GM19324 (cell line): ENCODE measurements around the gene SLC6A12.

Experiments
- ATAC-seq: cut with Tn5 transposase; IDR thresholded peaks from one replicate; pipeline ENCODE4 v1.9.1; 2021; ENCODE audit warnings: mild to moderate bottlenecking, moderate library complexity; ENCODE audit not compliant: unreplicated experiment, low FRiP score

Gene SLC6A12

DNA sequence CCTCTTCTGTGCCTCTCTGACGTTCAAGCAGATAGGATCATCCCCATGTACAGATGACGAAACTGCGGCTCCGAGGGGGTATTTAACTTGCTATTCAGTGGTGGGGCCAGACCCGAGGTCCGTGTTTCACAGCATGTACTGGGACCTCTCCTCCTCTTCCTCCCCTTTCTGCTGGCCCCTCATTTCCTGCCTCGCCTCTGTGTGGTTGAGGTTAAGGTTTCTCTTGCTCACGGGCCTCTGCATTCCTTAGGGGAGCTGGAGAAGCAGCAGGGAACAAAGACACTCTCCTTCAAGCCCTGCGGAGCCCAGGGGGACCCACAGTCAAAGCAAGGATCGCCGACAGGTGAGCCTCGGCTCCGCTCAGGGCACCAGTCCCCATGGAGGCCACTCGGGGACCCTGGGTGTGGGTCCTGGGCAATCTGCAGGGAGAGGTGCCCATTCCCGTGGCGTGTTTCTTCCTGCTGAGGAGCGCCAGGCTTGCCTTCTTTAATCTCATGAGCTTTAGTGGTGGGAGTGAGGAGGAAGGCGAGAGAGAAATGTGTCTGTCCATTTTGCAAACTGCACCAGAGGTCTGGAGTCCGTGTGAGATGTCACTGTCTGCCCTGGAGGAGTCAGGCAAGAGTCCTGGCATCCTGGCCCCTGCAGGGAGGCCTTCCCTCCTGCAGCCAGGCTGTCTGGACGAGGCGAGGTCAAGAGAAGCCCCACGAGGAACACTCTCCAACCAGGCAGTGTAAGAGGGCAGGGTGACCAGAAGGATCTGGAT lies 45.0 kb downstream of the SLC6A12 start:
- ATAC-seq, result no peak

DNA sequence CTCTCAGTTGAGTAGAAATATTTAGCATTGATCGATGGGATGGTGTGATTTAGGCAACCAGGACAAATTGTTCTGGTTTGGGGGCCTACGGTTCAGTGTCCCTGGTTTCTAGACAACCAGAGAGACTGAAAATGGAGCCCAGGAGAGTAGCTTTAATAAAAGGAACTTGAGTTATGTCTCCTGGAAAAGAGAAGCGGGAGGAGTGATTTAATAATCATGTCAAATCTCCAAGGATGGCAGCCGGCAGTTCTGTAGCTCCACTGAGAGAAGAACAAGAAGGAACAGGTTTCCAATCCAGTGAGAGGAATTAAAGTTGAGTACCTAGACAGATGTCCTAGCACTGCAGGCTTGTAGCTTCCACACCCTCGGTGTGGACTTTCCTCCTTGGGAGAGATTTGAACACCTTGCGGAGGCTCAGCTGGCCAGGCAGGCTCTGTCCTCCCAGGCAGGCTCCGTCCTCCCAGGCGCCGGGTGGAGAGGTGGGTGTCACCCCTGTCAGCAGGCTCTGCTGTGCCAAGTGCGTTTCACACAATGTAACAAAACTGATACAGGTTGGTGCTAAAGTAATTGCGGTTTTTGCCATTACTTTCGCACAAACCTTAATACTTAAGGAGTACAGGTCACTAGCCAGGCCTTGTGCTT lies 45.9 kb downstream of the SLC6A12 start:
- ATAC-seq, result no peak

DNA sequence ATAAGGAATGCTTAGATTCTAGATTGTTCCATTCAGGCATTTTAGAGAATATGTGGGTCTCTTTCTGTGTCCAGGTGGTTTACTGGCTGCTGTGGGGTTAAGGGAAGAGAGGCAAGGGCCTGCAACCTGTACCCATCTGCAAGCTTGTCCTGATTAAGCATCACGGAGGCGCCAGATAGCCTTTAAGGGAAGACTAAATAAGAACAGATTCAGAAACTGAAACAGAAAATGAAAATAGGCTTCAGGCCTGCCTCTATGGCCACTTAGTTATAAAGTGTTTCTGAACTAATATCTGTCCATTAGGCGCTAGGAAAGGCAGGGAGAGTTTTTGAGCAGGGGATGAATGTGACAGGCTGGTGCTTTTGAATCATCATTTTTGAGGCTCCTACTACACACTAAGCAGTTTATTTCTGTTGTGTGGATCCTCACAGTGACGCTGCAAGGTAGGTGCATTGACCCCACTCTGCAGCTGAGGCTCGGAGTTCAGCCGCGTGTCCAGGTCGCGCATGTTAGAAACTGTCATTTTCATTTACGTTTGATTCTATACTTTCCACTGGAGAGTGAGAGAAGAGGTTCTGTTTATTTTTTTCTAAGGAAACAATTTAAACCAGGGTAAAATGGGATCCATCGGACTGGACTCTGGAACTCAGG lies 47.4 kb downstream of the SLC6A12 start:
- ATAC-seq, result no peak

DNA sequence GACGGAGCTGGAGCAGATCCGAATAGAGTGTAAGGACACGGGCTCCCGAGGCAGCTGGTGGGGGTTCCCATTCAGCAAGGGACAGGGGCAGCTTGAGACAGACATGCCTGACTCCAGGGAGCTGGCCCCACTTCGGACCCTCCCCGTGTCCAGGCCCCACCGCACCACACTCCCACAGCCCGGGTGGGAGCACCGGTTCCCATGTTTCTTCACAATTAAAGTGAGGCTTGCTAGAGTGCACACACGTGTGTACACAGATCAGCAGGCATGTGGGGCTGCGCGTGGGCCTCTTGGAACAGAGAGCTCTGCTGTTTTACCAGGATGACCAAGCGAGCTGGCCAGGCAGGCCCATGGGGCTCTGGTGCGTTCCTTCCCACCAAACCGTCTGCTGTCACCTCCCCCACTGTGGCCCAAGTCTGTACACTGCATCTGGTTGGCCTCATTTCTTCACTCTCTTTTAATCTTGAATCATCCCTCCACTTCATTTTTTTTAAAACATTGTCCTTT lies 48.0 kb downstream of the SLC6A12 start:
- no peak for ATAC-seq

DNA sequence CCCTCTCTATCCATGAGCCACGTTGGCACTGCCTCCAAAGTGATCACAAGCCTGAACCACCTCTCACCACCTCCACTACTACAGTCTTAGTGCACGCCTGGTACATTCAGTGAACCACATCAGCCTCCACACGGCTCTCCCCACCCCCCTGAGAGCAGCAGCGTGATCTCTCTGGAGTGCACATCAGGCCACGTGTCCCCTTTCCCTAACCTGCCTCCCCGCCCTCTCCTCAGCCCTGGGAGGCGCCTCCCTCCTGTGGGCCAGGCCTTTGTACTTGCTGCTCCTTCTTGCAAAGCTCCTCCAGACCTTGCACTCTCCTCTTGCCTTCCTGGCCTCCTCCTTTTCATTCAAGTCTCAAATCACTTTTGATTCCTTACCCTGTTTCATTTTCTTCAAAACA lies 49.8 kb downstream of the SLC6A12 start:
- no peak for ATAC-seq

DNA sequence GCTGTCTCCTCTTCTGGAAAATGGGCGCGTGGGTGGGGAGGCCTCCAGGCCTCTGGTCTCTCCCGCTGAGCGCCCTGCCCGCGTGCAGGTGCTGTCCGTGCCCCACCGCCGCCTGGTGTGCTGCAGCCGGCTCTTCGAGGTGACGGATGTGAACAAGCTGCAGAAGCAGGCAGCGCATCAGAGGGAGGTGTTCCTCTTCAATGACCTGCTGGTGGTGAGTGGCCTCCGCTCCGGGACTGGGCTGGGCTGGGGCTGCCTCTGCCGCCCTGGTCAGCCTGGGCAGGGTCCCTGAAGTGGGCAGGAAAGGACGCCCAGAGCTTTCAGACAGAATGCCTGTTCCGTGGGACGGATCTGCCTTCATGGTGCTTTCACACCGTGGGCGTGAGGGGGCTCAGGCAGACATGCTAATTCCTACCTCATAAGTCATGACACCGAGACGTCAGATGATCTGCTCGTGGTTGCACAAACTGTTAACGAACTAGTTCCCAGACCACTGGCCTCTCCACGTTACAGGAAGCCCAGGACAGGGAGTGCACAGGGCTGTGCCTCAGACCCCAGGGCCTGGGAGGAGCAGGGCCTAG lies 50.5 kb downstream of the SLC6A12 start:
- no peak for ATAC-seq

DNA sequence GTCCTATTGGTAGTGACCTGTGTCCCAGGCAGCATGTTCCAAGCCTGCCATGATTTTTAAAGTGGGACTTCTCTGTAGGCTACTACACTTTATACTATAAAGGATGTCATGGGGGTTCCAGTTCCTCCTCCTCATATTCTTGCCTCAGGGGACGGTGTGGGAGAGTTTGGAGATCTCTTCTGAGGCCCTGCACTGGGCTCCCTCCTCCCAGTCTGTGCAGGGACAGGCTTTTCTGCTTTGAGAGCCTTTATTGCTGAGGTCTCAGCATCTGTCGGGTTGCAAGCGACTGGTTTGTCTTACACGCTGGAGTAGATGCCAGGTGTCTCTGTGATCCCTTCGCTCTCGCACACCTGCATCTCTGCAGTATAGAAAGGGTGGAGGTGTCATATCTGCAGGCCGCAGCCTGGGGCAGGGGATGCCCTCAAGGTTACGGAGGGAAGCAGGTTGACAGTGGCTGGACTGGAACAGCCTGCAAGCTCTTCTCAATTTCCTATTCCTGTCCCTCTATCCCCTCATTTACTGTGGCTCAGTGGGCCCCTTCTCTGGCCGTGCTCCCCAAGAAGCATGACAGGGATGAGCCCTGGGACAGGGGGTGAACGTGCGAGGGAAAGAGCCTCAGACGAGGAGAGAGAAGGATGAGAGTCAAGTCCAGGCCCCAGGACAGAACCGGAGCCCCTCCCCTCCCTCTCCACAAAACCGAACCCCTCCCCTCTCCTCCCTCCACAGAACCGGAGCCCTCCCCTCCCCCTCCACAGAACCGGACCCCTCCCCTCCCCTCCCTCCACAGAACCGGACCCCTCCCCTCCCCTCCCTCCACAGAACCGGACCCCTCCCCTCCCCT lies 51.3 kb downstream of the SLC6A12 start:
- ATAC-seq, result no peak

DNA sequence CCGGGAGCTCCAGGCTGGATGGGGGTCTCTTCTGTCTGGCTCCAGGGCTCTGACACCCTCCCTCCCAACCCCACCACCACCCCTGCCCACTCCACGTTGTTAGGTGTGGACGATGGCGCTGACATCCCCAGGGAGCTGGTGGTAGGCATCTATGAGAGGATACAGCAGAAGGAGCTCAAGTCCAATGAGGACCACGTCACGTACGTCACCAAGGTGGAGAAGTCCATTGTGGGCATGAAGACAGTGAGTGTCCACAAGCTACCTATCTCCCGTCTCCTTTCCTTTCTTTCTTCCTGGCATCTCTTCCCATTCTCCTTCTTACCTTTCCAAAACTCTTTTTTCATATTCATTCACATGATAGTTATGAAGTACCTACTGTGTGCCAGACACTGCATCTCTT lies 52.1 kb downstream of the SLC6A12 start:
- ATAC-seq, result no peak

DNA sequence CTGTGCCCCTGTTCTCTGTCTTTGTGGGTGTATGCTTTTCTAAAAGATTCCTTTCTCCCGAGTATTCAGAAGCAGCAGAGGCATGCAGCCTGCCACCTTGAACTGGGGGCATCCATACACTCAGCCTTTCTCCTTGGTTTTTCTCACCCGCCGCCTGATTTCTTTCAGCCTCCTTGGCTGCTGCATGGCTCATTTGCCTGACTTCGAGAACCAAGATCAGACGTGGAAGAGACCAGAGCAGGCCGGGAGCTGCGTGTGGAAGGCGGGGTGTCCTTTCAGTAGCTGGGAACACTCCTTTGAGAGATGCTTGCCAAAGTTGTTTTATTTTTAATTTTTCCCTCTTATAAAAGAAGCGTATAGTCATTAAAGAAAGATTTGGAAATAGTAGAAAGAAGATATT lies 53.1 kb downstream of the SLC6A12 start:
- no peak for ATAC-seq

DNA sequence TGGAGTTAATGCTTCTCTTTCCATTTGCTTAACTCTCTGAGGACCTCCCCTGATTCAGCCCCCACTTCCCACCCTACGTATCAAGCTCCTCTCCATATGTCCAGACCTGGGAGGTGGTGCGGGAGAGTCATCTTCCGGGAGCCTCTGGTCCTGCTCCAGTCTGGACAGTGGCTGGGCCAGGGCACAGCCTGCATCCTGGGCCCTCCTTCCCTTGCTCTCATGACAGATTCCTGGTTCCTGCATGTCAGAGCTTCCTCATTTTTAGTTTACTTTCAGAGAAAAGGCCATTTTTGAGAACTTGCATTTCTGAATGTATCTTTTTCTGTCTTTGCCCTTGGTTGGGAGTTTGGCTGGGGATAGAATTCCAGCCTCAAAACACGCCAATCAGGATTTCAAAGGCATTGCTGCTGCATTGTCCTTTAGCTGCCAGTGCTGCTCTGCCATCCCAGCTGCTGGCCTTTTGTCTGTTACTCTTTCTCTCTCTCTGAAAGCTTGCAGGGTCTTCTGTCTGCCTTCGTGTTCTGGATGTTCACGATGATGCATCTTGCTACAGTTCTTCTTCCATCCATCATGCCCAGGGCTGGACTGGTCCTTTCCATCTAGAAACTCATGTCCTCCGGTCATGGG lies 54.7 kb downstream of the SLC6A12 start:
- ATAC-seq, result no peak

DNA sequence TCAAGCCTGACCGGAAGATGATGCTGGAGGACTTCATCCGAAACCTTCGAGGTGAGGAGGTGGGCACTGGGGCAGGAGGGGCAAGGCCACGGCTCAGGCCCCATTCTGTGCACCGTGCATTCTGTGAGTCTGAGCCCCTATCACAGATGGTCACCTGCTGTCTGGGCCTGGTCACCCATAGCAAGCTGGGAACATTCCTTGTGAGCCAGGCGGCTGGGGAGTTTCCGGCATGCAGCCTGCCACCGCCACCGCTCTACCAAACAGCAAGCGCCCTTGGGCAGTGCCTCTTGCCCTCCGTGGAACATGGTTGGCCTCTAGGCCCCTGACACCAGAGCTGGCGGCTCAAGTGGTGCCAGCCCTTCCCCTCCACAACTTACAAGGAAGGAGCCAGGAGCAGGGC lies 56.3 kb downstream of the SLC6A12 start:
- no peak for ATAC-seq

DNA sequence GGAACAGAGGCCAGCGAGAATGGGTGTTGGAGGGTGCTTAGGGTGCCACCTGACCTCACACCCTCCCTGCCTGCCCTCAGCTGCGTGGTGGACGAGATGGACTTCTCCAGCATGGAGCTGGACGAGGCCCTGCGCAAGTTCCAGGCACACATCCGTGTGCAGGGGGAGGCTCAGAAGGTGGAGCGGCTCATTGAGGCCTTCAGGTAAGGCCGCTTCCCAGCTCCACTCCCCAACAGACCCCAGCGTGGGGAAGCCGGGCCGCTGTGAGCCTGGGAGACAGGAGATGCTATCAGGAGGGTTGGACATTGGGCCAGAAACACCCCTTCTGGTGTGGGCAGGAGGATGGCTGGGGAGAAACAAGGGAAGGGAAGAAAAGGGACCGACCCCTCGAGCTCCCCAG lies 57.0 kb downstream of the SLC6A12 start:
- ATAC-seq, result no peak

DNA sequence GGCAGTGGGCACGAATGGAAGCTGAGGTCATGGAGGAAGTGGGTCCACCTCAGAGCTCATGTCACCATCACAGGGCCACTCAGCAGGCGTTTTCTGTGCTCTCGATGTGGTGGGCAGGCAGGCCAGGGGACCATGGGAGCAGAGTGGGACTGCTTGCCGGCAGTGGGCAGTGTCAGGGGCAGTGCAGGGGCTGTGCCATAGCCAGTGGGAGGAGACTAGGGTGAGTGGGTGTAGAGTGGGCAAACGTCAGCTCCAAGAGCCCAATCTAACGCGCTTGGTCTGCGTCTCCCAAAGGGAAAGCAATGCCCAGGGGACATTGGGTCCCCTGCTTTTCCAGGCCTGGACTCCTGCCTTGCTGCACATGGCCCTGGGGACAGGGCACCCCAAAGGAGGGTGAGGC lies 58.3 kb downstream of the SLC6A12 start:
- no peak for ATAC-seq

DNA sequence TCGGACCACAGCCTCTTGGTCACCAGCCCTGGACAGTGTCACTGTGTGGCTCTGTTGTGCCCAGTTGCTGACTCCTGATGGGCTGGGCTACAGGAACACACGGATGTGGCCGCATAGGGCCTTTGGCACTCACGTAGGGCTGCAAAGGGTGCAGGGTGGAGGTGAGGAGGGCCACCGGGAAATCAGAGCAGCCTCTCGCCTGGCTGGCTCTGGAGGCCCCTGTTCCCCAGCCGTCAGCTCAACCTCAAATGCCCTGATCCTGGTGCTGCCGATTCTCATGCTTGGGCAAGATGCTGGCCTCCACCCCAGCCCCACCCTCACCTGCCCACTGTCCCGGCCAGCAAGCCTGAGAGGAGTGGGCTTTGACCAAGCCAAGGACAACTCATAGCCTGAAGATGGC lies 59.0 kb downstream of the SLC6A12 start:
- ATAC-seq, result no peak

DNA sequence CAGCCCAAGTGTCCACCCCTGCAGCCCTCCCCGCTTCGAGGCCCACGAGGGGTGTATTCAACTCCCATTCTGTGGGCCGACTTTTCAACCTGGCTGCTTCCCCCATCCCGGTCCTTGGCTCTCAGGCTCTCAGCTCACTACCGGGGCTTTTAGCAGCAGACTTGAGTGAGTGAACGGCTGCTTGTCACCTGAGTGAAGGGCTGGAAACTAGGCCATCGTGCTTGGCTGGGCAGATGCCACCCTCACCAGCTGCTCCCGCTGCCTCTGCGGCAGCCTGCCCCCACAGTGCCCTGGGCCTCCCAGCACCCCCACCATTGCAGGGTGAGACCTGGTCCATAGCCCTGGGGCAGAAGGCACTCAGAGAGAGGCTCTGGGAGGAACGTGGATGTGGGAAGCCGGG lies 59.9 kb downstream of the SLC6A12 start:
- no peak for ATAC-seq

DNA sequence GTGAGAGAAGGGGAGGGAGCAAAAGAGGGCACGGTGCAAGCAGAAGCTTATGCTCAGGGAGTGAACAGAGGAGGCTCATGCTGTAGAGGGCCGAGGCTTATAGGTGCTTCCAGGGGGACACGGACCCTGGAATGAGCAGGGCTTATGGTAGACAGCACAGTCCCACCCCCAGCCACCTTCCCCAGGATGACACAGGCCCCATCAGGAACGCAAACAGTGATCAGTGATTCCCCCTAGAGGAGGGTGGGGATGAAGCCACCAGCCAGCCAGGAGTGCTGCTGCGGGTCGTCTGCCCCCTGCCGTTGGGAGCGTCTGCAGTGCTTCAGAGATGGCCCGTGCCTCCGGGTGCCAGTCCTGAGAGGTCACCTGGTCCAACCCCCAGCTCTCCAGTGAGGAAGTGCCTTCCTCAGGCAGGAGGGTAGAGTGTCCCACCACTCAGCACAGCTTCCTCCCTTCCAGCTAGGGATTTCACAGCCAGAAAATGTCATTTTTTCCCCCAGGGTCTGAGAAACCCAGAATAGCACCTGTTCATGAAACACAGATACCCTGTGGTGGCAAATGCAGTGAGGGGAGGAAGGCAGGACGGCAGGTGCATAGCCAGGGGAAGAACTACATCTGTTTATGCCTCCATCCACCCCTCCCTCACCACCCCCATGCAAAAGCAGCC lies 60.7 kb downstream of the SLC6A12 start:
- no peak for ATAC-seq

DNA sequence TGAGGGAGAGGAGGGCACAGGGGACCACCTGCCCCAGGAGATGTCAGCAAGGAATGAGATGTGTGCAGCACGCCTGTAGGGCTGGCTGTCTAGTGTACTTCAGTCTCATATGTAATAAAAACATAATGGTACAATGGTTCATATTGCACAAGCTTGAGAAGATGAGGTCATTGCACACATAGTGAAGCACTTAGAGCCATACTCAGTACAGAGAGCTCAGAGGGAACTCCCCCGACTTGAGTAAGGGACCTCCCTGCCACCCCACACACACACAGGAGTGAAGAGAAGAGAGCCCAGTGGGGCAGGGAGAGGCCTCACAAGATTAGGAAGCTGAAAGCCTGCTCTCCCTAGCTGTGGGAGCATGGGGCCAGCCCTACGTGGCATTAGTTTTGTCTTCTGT lies 61.5 kb downstream of the SLC6A12 start:
- ATAC-seq, result no peak

DNA sequence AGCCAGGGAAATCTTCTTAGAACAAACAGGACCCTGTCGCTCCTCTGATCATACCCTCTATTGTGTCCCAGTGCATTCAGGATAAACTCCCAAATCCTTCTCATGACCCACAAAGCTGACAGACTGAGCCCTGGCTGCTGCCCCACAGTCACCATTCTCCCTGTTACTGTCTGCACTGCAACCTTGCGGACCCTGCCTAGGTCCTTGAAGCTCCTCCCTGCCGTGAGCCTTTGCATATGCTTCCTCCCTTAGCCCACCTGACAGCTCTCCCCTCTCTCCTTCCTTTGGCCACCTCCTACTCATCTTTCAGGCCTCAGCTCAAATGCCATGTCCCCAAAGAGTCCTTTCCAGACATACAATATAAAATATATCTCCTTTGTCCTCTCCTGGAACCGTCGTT lies 62.4 kb downstream of the SLC6A12 start:
- no peak for ATAC-seq

DNA sequence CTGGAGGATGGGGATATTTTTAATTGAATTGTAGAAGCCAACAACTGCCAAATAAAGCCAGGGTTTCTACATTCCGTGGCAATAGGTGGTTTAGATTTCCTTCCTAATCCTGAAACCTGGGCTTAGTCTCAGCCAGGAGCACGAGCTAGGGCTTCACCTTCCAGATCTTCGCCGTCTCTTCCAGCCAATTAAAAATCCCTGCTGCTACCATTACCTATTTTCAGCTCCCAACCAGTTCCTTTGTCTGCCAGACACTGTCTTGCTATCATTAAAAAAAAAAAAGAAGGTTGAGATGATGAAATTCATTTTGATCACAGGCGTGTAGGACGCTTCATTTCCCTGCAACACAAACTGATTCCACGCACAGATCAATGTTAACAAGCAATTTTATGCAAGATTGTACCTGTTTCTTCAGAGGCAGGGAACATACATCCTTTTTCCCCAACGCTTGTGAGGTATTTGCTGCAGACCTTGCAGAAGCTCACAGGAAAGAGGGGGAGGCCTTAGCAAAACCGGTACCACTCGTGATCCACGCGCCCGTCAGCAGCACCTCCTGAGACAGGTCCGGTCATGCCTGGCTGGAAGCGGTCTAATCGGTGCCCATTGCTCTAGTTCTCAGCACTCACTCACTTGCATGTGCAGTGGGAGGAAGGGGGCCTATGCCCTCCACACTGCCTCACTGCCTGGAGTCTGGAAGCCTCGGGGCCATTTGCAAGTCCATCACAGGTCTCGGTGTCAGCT lies 65.1 kb downstream of the SLC6A12 start:
- no peak for ATAC-seq
